Loucy (cell line): ENCODE results near the gene ZNF562.

Experiments
- H2AFZ ChIP-seq: fragments of 200-600 bp; sonication (generic); 2 replicates; pipeline ENCODE4 v1.6.0; 2016; ENCODE audit warnings: antibody characterized with exemption, mild to moderate bottlenecking, low read length, moderate library complexity
- H3F3A ChIP-seq: fragments of 200-600 bp; 2 replicates; pipeline ENCODE4 v1.6.0; 2016; ENCODE audit warnings: antibody characterized with exemption, low read depth, mild to moderate bottlenecking
- H3K27me3 ChIP-seq: fragments of 200-600 bp; sonication (generic); 2 replicates; pipeline ENCODE4 v1.6.1; 2014; ENCODE audit warnings: low read length, mild to moderate bottlenecking; ENCODE audit not compliant: insufficient read depth, poor library complexity, severe bottlenecking
- H3K36me3 ChIP-seq: fragments of 200-600 bp; sonication (generic); 2 replicates; pipeline ENCODE4 v1.6.1; 2016; ENCODE audit warnings: low read length; ENCODE audit not compliant: insufficient read depth
- H3K4me1 ChIP-seq: fragments of 200-600 bp; sonication (generic); 2 replicates; pipeline ENCODE4 v1.5.1; 2014; ENCODE audit warnings: low read length, mild to moderate bottlenecking; ENCODE audit not compliant: insufficient read depth, poor library complexity, severe bottlenecking
- H3K4me2 ChIP-seq: fragments of 200-600 bp; sonication (generic); 2 replicates; pipeline ENCODE4 v1.6.0; 2014; ENCODE audit warnings: antibody characterized with exemption, low read length, low read depth, mild to moderate bottlenecking; ENCODE audit not compliant: poor library complexity, severe bottlenecking
- H3K4me3 ChIP-seq: fragments of 200-600 bp; sonication (generic); 2 replicates; pipeline ENCODE4 v1.5.1; 2014; ENCODE audit warnings: low read length, mild to moderate bottlenecking, mixed read lengths; ENCODE audit not compliant: poor library complexity, severe bottlenecking
- H3K79me2 ChIP-seq: fragments of 200-600 bp; sonication (generic); 2 replicates; pipeline ENCODE4 v1.6.1; 2014; ENCODE audit warnings: low read length; ENCODE audit not compliant: insufficient read depth
- H3K9ac ChIP-seq: fragments of 200-600 bp; sonication (generic); 2 replicates; pipeline ENCODE4 v1.6.0; 2014; ENCODE audit warnings: mild to moderate bottlenecking, low read depth, low read length, moderate library complexity; ENCODE audit not compliant: poor library complexity, severe bottlenecking
- H3K9me2 ChIP-seq: fragments of 200-600 bp; sonication (generic); replicated peaks from 2 replicates; pipeline ENCODE4 v1.6.1; 2016; ENCODE audit warnings: low read depth, low read length, mixed read lengths
- H3K9me3 ChIP-seq: fragments of 200-600 bp; sonication (generic); 2 replicates; pipeline ENCODE4 v1.6.1; 2014; ENCODE audit warnings: mild to moderate bottlenecking, antibody characterized with exemption, low read length, low read depth; ENCODE audit not compliant: insufficient read depth
- H4K20me1 ChIP-seq: fragments of 200-600 bp; sonication (generic); 2 replicates; pipeline ENCODE4 v1.6.0; 2014; ENCODE audit warnings: antibody characterized with exemption, low read length, mild to moderate bottlenecking; ENCODE audit not compliant: insufficient read depth, poor library complexity, severe bottlenecking
- CTCF ChIP-seq: fragments of 200-600 bp; sonication (generic); conservative IDR thresholded peaks from 2 replicates; pipeline ENCODE4 v1.5.1; 2014; ENCODE audit warnings: mild to moderate bottlenecking, antibody characterized with exemption, low read length
- EZH2phosphoT487 ChIP-seq: fragments of 200-600 bp; IDR thresholded peaks from 2 replicates; pipeline ENCODE4 v1.6.1; 2018; ENCODE audit warnings: antibody characterized with exemption, mild to moderate bottlenecking, moderate library complexity, borderline replicate concordance

ZNF562 gene

GRCh38 chr19:9621156-9622037 lies 53.5 kb downstream of the ZNF562 start, which contains the start of gene ZNF561:
TSS of gene ZNF561 (minus strand) at chr19:9621232. CDS start at chr19:9619456, 1,776 bp downstream.
- no peaks in the 10 kb centered on the region for H3K9me3 ChIP-seq
- H3K4me1 ChIP-seq: peaks cover 7% of the 10 kb centered on the region
- H3K79me2 ChIP-seq: peaks cover 31% of the 10 kb centered on the region
- H3K9ac ChIP-seq: peak within 1 kb of the TSS; percentile 96
- H3K27me3 ChIP-seq: no peaks in the 10 kb centered on the region
- no peaks in the 10 kb centered on the region for H3F3A ChIP-seq
- peak within 1 kb of the TSS; percentile 81 for H3K4me2 ChIP-seq
- H4K20me1 ChIP-seq: no peaks in the 10 kb centered on the region
- TF ChIP-seq CTCF (no peak), EZH2phosphoT487 (no peak)
- no peaks in the 10 kb centered on the region for H3K9me2 ChIP-seq
- H2AFZ ChIP-seq: peak within 1 kb of the TSS; percentile 90
- H3K4me3 ChIP-seq: peak within 1 kb of the TSS; percentile 86
- peaks cover 13% of the 10 kb centered on the region; the same call in 1 of the 2 replicates for H3K36me3 ChIP-seq

- peak overlapping the region; percentile 96 for H3K9ac ChIP-seq
- H4K20me1 ChIP-seq: no peaks in the 10 kb centered on the region
- TF ChIP-seq CTCF (no peak), EZH2phosphoT487 (no peak)
- H3K4me3 ChIP-seq: peak overlapping the region; percentile 86
- no peaks in the 10 kb centered on the region for H3K27me3 ChIP-seq
- no peaks in the 10 kb centered on the region for H3K9me3 ChIP-seq
- H2AFZ ChIP-seq: peak overlapping the region; percentile 90
- peak overlapping the region; percentile 81 for H3K4me2 ChIP-seq
- H3K36me3 ChIP-seq: peaks cover 16% of the 10 kb centered on the region; the same call in 1 of the 2 replicates
- H3K9me2 ChIP-seq: no peaks in the 10 kb centered on the region
- H3F3A ChIP-seq: no peaks in the 10 kb centered on the region
- peaks cover 31% of the 10 kb centered on the region for H3K79me2 ChIP-seq
- H3K4me1 ChIP-seq: peaks cover 7% of the 10 kb centered on the region
These were observed 54.1 kb downstream of the ZNF562 start for GRCh38 chr19:9620842-9621155.

DNA sequence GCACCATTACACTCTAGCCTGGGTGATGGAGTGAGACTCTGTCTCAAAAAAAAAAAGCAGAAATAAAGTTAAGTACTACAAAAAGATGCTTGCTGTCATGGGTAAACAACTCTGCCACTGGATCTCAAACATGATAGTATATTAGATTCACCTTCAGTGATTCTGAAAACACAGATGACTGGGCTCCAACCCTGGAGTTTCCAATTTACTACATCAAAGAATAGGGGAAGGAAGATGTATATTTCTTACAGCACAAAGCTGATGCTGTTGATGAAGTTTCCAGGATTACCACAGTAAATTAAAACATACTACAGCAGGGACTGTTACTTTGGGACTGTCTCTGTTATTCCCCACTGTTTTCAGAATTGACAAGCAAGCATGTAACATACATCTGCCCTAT lies 59.1 kb downstream of the ZNF562 start:
- H3K4me3 ChIP-seq: no peak overlapping the region
- H3K9me2 ChIP-seq: no peaks in the 10 kb centered on the region
- H3K9ac ChIP-seq: no peak overlapping the region
- H3K4me2 ChIP-seq: no peak overlapping the region
- H3K27me3 ChIP-seq: no peaks in the 10 kb centered on the region
- peaks cover 7% of the 10 kb centered on the region; the same call in 1 of the 2 replicates for H3K9me3 ChIP-seq
- H4K20me1 ChIP-seq: no peaks in the 10 kb centered on the region
- H3K4me1 ChIP-seq: peaks cover 7% of the 10 kb centered on the region
- H2AFZ ChIP-seq: no peak overlapping the region
- H3K79me2 ChIP-seq: peaks cover 15% of the 10 kb centered on the region
- no peaks in the 10 kb centered on the region for H3F3A ChIP-seq
- no peak for TF ChIP-seq CTCF
- TF ChIP-seq EZH2phosphoT487: no peak
- peaks cover 62% of the 10 kb centered on the region; the same call in 1 of the 2 replicates for H3K36me3 ChIP-seq
